Stimulated activated effector memory CD8-positive, alpha-beta T cell treated with anti-CD3 and anti-CD28 coated beads, Interleukin-12 subunit alpha, Interleukin-12 subunit beta, amount 100 ng/mL, for 72 hours (primary cell): ENCODE results near the gene GRM7.

Experiments used
- ATAC-seq: fragments of 150-1000 bp; cut with Tn5 transposase; 2 replicates; pipeline ENCODE4 v1.10.0; 2021
- DNase-seq, 2 donors: peaks; one replicate each; pipeline ENCODE4 v3.0.0; 2021 to 2022; ENCODE audit warnings: low spot score in 2 of 2
- H3K27ac Mint-ChIP-seq: one replicate; pipeline ENCODE4 v1.8.0; 2022; ENCODE audit warnings: mild to moderate bottlenecking, mixed read lengths
- H3K36me3 Mint-ChIP-seq: one replicate; pipeline ENCODE4 v1.8.0; 2022; ENCODE audit warnings: mild to moderate bottlenecking, mixed read lengths
- H3K4me1 Mint-ChIP-seq: one replicate; pipeline ENCODE4 v1.8.0; 2022; ENCODE audit warnings: mixed read lengths
- H3K4me3 Mint-ChIP-seq: one replicate; pipeline ENCODE4 v1.8.0; 2022; ENCODE audit warnings: mild to moderate bottlenecking, mixed read lengths
- H3K9me3 Mint-ChIP-seq: one replicate; pipeline ENCODE4 v1.8.0; 2022; ENCODE audit warnings: mixed read lengths

Gene GRM7

DNA sequence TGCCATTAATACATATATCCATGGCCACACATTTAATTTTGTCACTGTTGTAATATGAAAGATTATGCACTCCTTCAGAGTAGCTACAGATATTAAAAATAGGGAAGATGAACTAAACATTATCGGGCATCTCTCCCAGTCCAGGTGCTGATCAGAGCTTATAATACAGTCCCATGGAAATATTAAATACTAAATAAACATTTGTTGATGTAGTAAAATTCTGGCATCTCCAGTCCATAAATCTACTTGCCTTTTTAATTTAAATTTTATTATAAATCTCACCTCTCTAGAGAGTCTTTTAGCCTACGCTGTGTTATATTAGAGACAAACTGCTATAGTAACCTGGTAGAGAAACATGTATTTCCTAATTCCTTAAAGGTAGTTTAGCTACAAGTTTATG is 297.6 kb downstream of the GRM7 start:
- H3K4me1 Mint-ChIP-seq, result no peaks in the 10 kb centered on the region
- H3K9me3 Mint-ChIP-seq, result peaks cover 7% of the 10 kb centered on the region
- ATAC-seq (no peak), DNase-seq (no peak)
- H3K4me3 Mint-ChIP-seq, result no peak overlapping the region
- H3K27ac Mint-ChIP-seq, result no peak overlapping the region
- no peaks in the 10 kb centered on the region for H3K36me3 Mint-ChIP-seq

DNA sequence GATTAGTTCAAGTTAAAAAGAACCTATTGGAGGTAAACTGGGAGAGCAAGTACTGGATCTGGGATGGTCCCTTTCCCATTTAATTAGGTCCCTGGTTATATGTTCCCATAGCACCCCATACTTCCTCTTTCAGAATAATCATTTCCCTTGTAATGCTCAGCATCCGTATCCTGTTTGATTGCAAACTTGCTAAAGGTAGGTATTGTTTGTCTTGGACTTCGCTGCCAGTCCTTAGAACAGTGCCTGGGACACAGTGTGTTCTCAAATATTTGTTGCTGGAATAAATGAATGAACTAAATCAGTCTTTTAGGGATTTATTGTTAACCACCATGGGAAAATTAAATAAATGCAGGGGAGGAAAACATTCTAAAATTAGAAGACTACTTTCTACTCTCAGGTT is 299.8 kb downstream of the GRM7 start:
- no peak for DNase-seq
- Mint-ChIP-seq H3K9me3 (peaks cover 7% of the 10 kb centered on the region), H3K27ac (no peak overlapping the region), H3K36me3 (no peaks in the 10 kb centered on the region), H3K4me3 (no peak overlapping the region), H3K4me1 (no peaks in the 10 kb centered on the region)
- ATAC-seq, result no peak

- DNase-seq, result no peak
- Mint-ChIP-seq H3K4me3 (no peak overlapping the region), H3K27ac (no peak overlapping the region), H3K36me3 (no peaks in the 10 kb centered on the region), H3K4me1 (no peaks in the 10 kb centered on the region), H3K9me3 (peaks cover 14% of the 10 kb centered on the region)
- no peak for ATAC-seq
These were observed 305.5 kb downstream of the GRM7 start for GRCh38 chr3:7166460-7166859.

DNA sequence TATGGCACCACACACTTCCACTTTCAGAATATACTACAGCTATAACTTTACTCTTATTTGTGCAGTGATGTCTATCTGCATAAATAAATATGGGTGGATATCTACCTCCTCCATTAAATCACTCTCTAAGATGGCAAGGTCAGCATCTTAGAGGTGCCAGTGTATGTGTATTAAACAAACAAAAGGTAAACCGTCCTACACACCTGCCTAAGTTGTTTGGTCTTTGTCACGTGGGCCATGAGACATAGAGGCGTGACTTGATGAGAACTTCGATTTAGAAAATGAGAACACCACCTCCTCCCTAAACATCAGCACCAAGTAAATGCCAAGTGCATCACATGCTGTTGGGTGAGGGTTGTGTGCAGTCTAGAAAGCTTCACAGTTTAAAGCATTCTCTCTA is 310.6 kb downstream of the GRM7 start:
- ATAC-seq (no peak), DNase-seq (no peak)
- Mint-ChIP-seq H3K4me1 (no peaks in the 10 kb centered on the region), H3K36me3 (no peaks in the 10 kb centered on the region), H3K9me3 (peaks cover 12% of the 10 kb centered on the region), H3K27ac (no peak overlapping the region), H3K4me3 (no peak overlapping the region)

- Mint-ChIP-seq H3K27ac (no peak overlapping the region), H3K36me3 (no peaks in the 10 kb centered on the region)
These were observed 312.1 kb downstream of the GRM7 start for GRCh38 chr3:7172996-7173395.

GRCh38 chr3:7188551-7188950 is 327.6 kb downstream of the GRM7 start:
- ATAC-seq (no peak), DNase-seq (no peak)
- Mint-ChIP-seq H3K4me1 (no peaks in the 10 kb centered on the region), H3K4me3 (no peak overlapping the region), H3K36me3 (no peaks in the 10 kb centered on the region), H3K27ac (no peak overlapping the region), H3K9me3 (peaks cover 7% of the 10 kb centered on the region)

More at GRCh38 chr3:7172996-7173395, 312.1 kb downstream of the GRM7 start:
- Mint-ChIP-seq H3K9me3 (peaks cover 12% of the 10 kb centered on the region), H3K4me1 (no peaks in the 10 kb centered on the region), H3K4me3 (no peak overlapping the region)
- ATAC-seq, result no peak
- DNase-seq, result no peak

GRCh38 chr3:7190095-7190494 is 329.2 kb downstream of the GRM7 start:
- Mint-ChIP-seq H3K4me3 (no peak overlapping the region), H3K36me3 (no peaks in the 10 kb centered on the region), H3K9me3 (peaks cover 9% of the 10 kb centered on the region), H3K4me1 (no peaks in the 10 kb centered on the region), H3K27ac (no peak overlapping the region)
- ATAC-seq, result no peak
- no peak for DNase-seq

DNA sequence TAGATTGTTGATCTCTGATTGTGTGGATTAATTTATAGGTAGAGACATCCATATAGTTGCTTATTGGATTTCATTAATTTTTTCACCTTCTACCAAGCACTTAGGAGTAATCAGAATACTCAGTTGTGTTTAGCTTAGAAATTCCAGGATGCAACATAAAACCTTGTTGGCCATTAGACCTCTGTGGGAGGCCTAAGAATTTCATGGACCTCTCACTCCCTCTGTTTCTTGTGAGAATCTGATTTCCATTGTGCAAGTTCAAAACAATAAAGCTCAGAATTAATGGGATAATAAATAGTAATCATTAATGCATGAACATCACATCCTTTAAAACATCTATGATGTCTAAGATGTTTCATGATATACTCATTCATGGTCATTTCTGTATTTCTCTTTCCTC is 332.4 kb downstream of the GRM7 start:
- no peak overlapping the region for H3K27ac Mint-ChIP-seq
- H3K4me1 Mint-ChIP-seq, result no peaks in the 10 kb centered on the region
- peaks cover 12% of the 10 kb centered on the region for H3K9me3 Mint-ChIP-seq
- no peak overlapping the region for H3K4me3 Mint-ChIP-seq
- H3K36me3 Mint-ChIP-seq, result no peaks in the 10 kb centered on the region
- no peak for DNase-seq
- ATAC-seq, result no peak

GRCh38 chr3:7194071-7194835 is 333.3 kb downstream of the GRM7 start:
- Mint-ChIP-seq H3K9me3 (peaks cover 12% of the 10 kb centered on the region), H3K27ac (no peak overlapping the region), H3K4me1 (no peaks in the 10 kb centered on the region), H3K36me3 (no peaks in the 10 kb centered on the region), H3K4me3 (no peak overlapping the region)
- DNase-seq (no peak), ATAC-seq (no peak)

DNA sequence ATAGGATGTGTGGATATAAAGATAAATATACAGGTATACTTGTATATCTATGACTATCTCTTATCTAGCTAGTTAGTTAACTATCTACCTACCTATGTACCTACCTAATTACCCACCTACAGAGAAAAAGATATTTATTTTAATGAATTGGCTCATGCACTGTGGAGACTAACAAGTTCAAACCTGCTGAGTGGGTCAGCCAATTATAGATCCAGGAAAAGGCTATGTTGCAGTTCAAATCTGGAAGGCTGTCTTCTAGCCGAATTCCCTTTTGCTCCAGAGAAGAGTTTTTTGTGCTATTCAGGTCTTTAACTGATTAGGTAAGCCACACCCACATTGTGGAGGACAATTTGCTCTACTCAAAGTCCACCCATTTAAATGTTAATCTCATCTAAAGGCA is 335.0 kb downstream of the GRM7 start:
- Mint-ChIP-seq H3K9me3 (peaks cover 16% of the 10 kb centered on the region), H3K4me3 (no peak overlapping the region)

DNA sequence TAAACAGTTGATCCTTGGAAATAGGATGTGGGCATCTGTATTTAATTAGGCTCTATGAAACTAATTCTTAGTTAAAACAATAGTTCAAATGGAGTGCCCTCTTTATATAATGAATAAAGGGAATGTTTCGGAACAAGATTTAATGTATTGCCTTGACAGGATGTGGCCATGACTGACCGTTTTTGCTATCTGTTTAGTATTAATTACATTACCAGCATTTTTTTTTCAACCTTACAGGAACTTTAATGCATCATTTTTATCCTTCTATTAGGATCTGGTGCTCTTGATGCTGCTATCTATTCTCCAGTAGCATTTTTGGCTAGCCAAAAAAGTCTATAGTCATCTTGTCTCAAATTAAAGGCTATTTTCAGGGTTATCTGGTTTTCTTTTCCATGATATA is 340.9 kb downstream of the GRM7 start:
- DNase-seq (no peak), ATAC-seq (no peak)
- H3K36me3 Mint-ChIP-seq, result no peaks in the 10 kb centered on the region
- H3K9me3 Mint-ChIP-seq, result peaks cover 10% of the 10 kb centered on the region
- H3K27ac Mint-ChIP-seq, result no peak overlapping the region
- H3K4me1 Mint-ChIP-seq, result no peaks in the 10 kb centered on the region
- H3K4me3 Mint-ChIP-seq, result no peak overlapping the region

More for the DNA sequence above, 335.0 kb downstream of the GRM7 start:
- ATAC-seq, result no peak
- H3K36me3 Mint-ChIP-seq, result no peaks in the 10 kb centered on the region
- H3K4me1 Mint-ChIP-seq, result no peaks in the 10 kb centered on the region
- no peak for DNase-seq
- no peak overlapping the region for H3K27ac Mint-ChIP-seq

- H3K9me3 Mint-ChIP-seq, result peaks cover 11% of the 10 kb centered on the region
- H3K36me3 Mint-ChIP-seq, result no peaks in the 10 kb centered on the region
- no peak overlapping the region for H3K27ac Mint-ChIP-seq
- H3K4me1 Mint-ChIP-seq, result no peaks in the 10 kb centered on the region
- ATAC-seq (no peak), DNase-seq (no peak)
- no peak overlapping the region for H3K4me3 Mint-ChIP-seq
These were observed 343.3 kb downstream of the GRM7 start for GRCh38 chr3:7203969-7204847.

GRCh38 chr3:7204848-7205156 is 343.9 kb downstream of the GRM7 start:
- no peaks in the 10 kb centered on the region for H3K36me3 Mint-ChIP-seq
- ATAC-seq (no peak), DNase-seq (no peak)
- no peak overlapping the region for H3K27ac Mint-ChIP-seq
- no peak overlapping the region for H3K4me3 Mint-ChIP-seq
- H3K9me3 Mint-ChIP-seq, result peaks cover 13% of the 10 kb centered on the region
- H3K4me1 Mint-ChIP-seq, result no peaks in the 10 kb centered on the region

DNA sequence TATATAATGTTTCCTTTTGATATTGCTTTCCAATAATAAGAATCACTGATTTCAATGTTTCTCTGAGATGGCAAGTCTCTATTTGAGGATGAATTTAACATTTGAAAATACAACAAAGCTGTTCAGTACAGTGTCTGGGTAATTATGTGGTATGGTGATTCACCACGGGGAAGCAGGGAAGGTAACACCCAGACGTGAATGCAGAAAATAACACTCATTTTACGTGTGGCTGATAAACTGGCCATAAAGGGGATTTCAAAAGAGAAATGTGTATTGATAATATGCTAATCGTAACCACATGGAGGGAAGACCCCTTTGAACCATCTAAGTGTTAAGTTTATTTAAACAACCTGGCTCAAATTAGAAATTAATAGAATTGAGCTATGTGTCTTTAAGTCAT is 344.6 kb downstream of the GRM7 start:
- H3K27ac Mint-ChIP-seq, result no peak overlapping the region
- no peaks in the 10 kb centered on the region for H3K36me3 Mint-ChIP-seq
- DNase-seq (no peak), ATAC-seq (peak; percentile 49)
- no peaks in the 10 kb centered on the region for H3K4me1 Mint-ChIP-seq
- H3K4me3 Mint-ChIP-seq, result peak overlapping the region; percentile 4
- H3K9me3 Mint-ChIP-seq, result peaks cover 11% of the 10 kb centered on the region

DNA sequence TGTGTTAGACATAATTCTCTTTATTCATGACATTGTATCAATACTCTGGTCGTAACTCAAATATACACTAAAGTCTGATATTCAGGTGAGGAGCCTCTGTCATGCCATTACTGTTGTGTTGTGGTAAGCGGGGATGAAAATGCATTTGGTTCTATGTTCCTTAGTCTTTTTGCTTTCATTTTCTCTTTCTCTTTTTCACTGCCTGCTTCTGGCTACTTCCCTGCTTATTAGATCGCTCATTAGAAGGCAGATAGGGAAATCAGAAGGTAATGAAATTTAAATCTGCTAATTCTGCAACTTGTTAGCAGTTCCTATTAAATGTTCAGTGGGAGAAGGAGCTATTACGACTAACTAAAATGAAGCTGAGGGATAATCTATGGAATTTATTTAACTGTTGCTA is 345.0 kb downstream of the GRM7 start:
- Mint-ChIP-seq H3K4me3 (peak overlapping the region; percentile 4), H3K9me3 (peaks cover 11% of the 10 kb centered on the region), H3K36me3 (no peaks in the 10 kb centered on the region), H3K27ac (no peak overlapping the region), H3K4me1 (no peaks in the 10 kb centered on the region)
- ATAC-seq, result no peak
- DNase-seq, result no peak

GRCh38 chr3:7207125-7207524 is 346.2 kb downstream of the GRM7 start:
- Mint-ChIP-seq H3K27ac (no peak overlapping the region), H3K4me1 (no peaks in the 10 kb centered on the region), H3K9me3 (peaks cover 11% of the 10 kb centered on the region), H3K36me3 (no peaks in the 10 kb centered on the region), H3K4me3 (no peak overlapping the region)
- no peak for ATAC-seq
- no peak for DNase-seq
